ENCODE results near the gene RWDD2A. TPM values are rescaled to one million over a fixed set of nuclear protein-coding genes. Genes with fewer than 3 reads are reported as not detected.
"Not testable (repeated sequence)": the region's sequence is repeated elsewhere in the genome, so short reads cannot be mapped to it uniquely, and the experiment has no call there.

RWDD2A gene
- 1 to 10 TPM; 2.4 to 5.4 (median 3.8) TPM for polyA plus RNA-seq (ENCODE audit: insufficient read length in 10 of 10)
- long read RNA-seq, donor 1, partial matches to known transcripts = 0 of 1 reads
- long read RNA-seq, donor 1, other reads (novel, unspliced or antisense) = 0 of 1 reads
- long read RNA-seq, donor 2, partial matches to known transcripts = 0 of 2 reads
- long read RNA-seq, donor 2, other reads (novel, unspliced or antisense) = 0 of 2 reads
- long read RNA-seq, donor 3 = 0 reads
- long read RNA-seq, donor 4 = 0 reads
- long read RNA-seq, donor 5, partial matches to known transcripts = 0 of 2 reads
- long read RNA-seq, donor 5, other reads (novel, unspliced or antisense) = 0 of 2 reads
- long read RNA-seq, donor 6, partial matches to known transcripts = 0 of 1 reads
- long read RNA-seq, donor 6, other reads (novel, unspliced or antisense) = 0 of 1 reads
- long read RNA-seq, donor 7, partial matches to known transcripts = 0 of 2 reads
- long read RNA-seq, donor 7, other reads (novel, unspliced or antisense) = 0 of 2 reads
- long read RNA-seq, donor 8 = 0 reads
- long read RNA-seq, donor 9 = 0 reads

DNA sequence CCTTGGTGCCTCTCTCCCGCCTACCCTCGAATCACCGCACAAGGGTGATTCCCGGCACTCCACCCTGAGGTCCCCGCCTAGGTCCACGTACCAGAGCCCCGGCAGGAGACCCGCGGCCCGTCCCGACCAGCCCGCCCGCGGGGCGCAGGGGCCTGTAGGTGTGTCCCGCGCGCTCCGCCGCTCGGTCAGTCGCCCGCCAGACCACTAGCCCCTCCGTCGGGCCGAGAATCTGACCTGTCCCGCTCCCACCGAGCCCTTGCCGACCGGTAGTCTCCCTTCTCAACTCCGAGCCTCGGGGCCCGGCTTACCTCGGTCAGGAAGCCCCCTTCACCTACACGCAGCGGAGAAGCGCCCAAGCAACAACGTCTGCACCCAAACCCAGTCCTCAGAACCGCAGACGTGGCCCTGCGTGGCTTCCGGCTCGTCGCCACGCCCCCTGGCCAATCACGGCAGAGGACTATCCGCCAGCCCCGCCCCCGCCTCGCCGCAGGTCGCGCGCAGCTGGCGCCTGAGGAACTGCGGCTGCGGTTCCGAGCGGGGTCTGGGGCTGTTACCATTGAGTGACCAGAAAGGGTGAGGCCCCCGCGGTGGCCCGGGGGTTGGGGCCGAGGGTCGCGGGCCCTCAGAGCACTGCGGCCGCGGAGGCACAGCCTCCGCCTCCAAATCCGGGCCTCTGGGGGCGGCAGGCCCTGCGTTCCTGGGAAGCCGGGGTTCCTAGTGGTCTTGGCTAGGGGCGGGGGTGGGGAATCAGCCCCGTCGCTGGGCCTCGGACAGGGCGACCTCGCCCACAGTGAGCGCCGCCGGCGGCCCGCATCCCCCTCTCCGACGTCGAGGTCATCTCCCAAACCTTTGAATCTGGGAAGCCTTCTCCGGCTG lies at the start of gene RWDD2A, which contains the start of gene PGM3:
RWDD2A (plus strand) TSS at position 487 of the 876 bp plus-strand sequence. CDS start 1,095 bp downstream, outside the sequence.
PGM3 (minus strand) TSS at position 395 of the 876 bp plus-strand sequence. CDS start 2,253 bp downstream, outside the sequence.
- peak; percentile 86 to 98 (median 95) for DNase-seq

DNA sequence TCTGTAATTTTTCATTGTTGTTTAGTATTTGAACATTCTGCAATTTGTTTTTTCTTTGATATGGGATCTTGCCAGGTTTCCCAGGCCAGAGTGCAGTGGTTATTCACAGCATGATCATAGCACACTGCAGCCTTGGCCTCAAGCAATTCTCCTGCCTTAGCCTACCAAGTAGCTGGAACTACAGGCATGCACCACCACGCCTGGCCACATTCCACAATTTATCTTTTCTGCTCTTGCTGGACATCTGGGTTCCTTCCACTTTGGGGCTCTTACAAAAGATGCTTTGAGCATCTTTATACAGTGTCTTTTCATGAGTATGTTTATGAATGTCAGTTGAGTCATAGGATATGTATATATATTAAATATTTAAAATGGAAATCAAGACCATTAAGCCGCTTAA lies 42.0 kb upstream of the RWDD2A start:
- no peak for DNase-seq

- no peak for DNase-seq
Measured at GRCh38 chr6:83152913-83153312, 40.2 kb upstream of the RWDD2A start.

DNA sequence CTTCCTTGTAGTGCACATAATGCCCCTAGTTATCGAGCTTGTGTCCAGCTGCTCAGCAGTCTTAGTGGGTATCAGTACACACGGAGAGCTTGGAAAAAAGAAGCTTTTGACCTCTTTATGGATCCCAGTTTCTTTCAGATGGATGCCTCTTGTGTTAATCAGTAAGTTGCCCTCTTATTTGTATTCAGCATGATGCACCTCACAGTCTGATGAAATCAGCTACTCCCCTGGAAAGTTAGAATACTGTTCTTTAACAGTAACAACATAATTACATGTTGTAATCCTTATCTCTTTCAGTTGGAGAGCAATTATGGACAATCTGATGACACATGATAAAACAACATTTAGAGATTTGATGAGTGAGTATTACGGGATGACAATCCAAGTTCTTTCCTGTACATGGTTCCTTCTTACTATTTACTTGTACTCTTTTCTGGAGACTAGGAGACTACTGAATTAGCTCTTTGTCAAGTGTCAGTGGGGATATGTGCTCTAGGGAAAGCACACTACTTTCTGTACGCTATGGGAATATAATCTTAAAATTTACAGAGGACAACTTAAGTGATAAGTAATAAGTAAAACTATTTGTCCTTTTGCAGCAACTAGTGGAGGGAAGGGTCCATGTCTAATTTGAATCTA lies 39.2 kb upstream of the RWDD2A start:
- no peak for DNase-seq

- DNase-seq = no peak
Measured at GRCh38 chr6:83155794-83156193, 37.4 kb upstream of the RWDD2A start.

DNA sequence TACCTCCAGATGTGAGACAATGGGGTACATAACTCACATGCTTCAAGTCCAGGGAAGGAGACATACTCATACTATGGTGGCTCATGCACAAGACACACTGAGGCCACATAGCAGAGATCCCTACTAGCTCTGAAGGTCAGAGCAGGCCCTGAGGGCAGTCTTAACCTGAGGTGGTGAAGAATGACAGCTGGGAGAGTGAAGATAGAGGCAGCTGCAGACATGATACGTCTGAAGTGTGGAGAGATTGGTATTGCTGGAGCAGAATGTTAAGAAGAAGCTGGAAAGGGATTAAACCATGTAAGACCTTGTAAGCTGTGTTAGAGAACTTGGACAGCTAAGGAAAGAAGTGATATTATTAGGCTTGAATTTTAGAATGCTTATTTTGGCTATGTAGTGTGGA lies 33.0 kb upstream of the RWDD2A start:
- DNase-seq = no peak

GRCh38 chr6:83167726-83168278 lies 25.4 kb upstream of the RWDD2A start:
- DNase-seq = no peak

DNA sequence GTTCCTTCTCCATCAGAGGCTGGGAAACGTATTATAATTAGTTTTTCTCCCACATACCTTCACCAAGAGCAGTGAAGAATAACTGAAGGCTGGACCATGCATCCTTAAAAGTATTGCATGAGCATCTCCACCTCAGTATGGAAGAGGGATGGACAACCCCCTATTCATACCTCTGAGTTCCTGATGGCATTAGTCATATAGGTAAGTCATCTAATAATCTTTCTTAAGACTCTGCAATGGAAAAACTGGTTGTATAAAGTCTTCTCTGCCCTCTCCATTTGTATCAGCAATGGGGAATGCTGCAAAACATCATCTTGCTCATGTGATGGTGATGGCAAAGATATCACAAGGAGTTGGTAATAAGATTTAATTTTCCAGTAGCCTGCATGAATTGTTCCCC lies 24.6 kb upstream of the RWDD2A start:
- DNase-seq = no peak

GRCh38 chr6:83169106-83169505 lies 24.1 kb upstream of the RWDD2A start:
- DNase-seq = peak in 1 of 3 donors; percentile 16

DNA sequence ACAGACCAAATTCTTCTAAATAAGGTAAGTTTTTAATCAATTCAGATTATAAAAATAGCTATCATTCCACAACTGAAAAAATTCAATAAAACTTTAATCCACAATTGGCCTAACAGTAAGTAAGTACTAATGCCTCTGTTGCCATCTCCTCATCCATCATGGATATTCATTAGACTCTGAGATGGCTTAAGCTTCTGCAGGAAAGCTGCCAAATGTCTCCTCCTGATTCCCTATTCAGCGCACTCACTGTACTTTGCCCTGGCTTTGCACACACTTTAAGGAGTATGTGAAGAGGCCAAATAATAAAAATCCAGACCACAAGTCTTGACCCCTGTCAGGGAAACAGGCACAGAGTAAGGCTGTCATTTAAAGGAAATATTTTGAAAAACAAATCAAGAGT lies 23.6 kb upstream of the RWDD2A start:
- DNase-seq = peak in 2 of 3 donors; percentile 12 to 14

DNA sequence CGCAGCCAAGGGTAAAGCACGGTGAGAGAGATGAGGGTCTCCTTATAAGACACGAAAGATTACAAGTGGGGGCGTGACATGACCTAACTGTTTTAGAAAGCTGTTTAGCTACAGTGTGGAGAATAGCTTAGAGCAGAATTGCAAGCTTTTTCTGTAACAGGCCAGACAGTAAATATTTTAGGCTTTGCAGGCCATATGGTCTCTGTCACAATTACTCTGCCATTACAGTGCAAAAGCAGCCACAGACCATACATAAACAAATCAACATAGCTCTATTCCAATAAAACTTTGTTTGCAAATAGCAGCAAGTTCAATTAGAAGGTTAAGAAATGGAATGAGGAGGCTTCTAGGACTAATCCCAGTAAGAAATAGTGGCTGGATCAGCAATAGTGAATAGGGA lies 16.9 kb upstream of the RWDD2A start:
- no peak for DNase-seq

- DNase-seq = no peak
Measured at GRCh38 chr6:83180426-83180950, 12.7 kb upstream of the RWDD2A start.

DNA sequence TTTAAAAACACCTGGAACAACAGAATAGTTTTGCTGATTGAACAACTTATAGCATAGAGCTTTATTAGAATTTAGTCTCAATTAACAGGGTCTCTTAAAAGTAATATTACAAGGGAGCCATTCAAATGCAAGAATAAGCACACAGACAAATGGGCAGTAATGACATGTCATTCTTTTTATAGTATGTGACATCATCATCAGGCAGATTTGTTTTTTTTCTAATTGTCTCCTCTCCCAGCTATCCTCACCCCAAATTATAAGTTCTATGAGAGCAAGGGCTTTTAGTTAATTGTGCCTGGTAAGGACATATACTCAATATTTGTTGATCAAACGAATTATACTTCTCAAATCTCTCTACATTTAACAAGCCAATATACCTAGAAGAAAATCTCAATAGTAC lies 11.0 kb upstream of the RWDD2A start:
- DNase-seq = no peak

GRCh38 chr6:83183082-83183828 lies 9.9 kb upstream of the RWDD2A start:
- peak in 1 of 3 donors; percentile 66 for DNase-seq

DNA sequence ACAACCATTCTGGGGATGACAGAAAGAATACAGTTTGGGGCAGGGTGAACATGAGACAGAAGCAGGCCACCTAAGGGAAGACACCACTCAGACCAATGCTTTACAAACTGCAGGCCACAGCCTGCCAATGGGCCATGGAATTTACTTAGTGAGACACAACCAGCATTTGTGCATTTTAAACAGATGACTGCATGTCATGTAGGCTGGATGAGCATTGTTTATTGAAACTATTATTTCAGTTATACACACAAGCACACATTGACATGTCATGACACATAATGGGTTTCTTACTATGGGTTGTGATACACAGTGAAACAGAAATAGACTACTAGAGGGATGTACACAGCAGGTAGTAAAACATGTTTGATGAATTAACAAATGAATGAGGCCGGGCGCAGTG lies 8.1 kb upstream of the RWDD2A start:
- no peak for DNase-seq

- no peak for DNase-seq
Measured at GRCh38 chr6:83188501-83188900, 4.7 kb upstream of the RWDD2A start.

- DNase-seq = no peak
Measured at GRCh38 chr6:83190626-83191025, 2.5 kb upstream of the RWDD2A start.

DNA sequence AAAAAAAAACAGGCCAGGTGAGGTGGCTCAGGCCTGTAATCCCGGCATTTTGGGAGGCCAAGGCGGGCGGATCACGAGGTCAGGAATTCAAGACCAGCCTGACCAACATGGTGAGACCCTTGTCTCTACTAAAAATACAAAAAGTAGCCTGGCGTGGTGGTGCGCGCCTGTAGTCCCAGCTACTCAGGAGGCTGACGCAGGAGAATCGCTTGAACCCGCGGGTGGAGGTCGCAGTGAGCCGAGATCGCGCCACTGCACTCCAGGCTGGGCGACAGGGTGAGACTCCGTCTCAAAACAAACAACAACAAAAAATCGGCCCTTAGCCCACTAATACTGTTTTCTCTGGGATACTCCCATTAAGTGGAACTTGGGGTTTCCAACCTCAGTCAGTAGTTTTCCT lies 1.2 kb upstream of the RWDD2A start:
- not testable (repeated sequence) for DNase-seq

- peak in 2 of 3 donors; percentile 3 to 8 for DNase-seq
Measured at GRCh38 chr6:83192456-83192855, 701 bp upstream of the RWDD2A start.
